Immature natural killer cell (primary cell): ENCODE data around the gene PSMC6. TPM values are rescaled to one million over a fixed set of nuclear protein-coding genes. Genes with fewer than 3 reads are reported as not detected.

ENCODE experiments used
- DNase-seq, 3 donors: peaks; one replicate each; pipeline ENCODE4 v3.0.0; 2022; ENCODE audit warnings: mixed read lengths in 1 of 3
- H3K27ac Mint-ChIP-seq, 6 donors: one replicate each; pipeline ENCODE4 v1.8.0; 2020; ENCODE audit warnings: mixed read lengths in 6 of 6, mild to moderate bottlenecking in 5 of 6, inconsistent platforms in 4 of 6, moderate library complexity in 3 of 6
- H3K27me3 Mint-ChIP-seq, 3 donors: one replicate each; pipeline ENCODE4 v1.8.0; 2020 to 2021; ENCODE audit warnings: low read depth in 3 of 3, mild to moderate bottlenecking in 3 of 3, mixed read lengths in 3 of 3, moderate library complexity in 3 of 3, inconsistent platforms in 1 of 3
- H3K36me3 Mint-ChIP-seq, 3 donors: one replicate each; pipeline ENCODE4 v1.8.0; 2020; ENCODE audit warnings: mixed read lengths in 3 of 3, inconsistent platforms in 2 of 3, mild to moderate bottlenecking in 2 of 3
- H3K4me1 Mint-ChIP-seq, 2 donors: one replicate each; pipeline ENCODE4 v1.8.0; 2020; ENCODE audit warnings: inconsistent platforms in 2 of 2, mild to moderate bottlenecking in 2 of 2, mixed read lengths in 2 of 2, moderate library complexity in 1 of 2
- H3K4me3 Mint-ChIP-seq, 5 donors: one replicate each; pipeline ENCODE4 v1.8.0; 2020; ENCODE audit warnings: mild to moderate bottlenecking in 5 of 5, mixed read lengths in 5 of 5, inconsistent platforms in 3 of 5, moderate library complexity in 3 of 5
- H3K9me3 Mint-ChIP-seq, 6 donors: one replicate each; pipeline ENCODE4 v1.8.0; 2020; ENCODE audit warnings: mild to moderate bottlenecking in 6 of 6, mixed read lengths in 6 of 6, inconsistent platforms in 4 of 6, moderate library complexity in 3 of 6
- polyA plus RNA-seq, 3 donors: library from polyadenylated mRNA; unstranded; fragments of 300-500 nt; fragmentation: Illumina TruSeq; gene quantifications; one replicate each; pipeline ENCODE4 v1.2.3, GENCODE V29; 2021

Gene PSMC6
- polyA plus RNA-seq, result 10 to 100 TPM; 47.4 to 67.9 (median 59.7) TPM

- Mint-ChIP-seq H3K27ac (peak within 1 kb of the TSS; percentile 91 to 99 (median 98)), H3K36me3 (peaks cover 0 to 22% (median 5%) of the 10 kb centered on the region in 3 donors), H3K27me3 (peaks cover 0 to 5% (median 3%) of the 10 kb centered on the region in 3 donors), H3K9me3 (no peaks in the 10 kb centered on the region), H3K4me3 (peak within 1 kb of the TSS; percentile 96 to 99 (median 99)), H3K4me1 (peaks cover 31 to 49% of the 10 kb centered on the region in 2 donors)
- DNase-seq, result peak; percentile 86 to 90 (median 88)
These were observed at the start of gene PSMC6 for GRCh38 chr14:52706724-52707706. TSS of gene PSMC6 (plus strand) at chr14:52707200. CDS start at chr14:52707220, 20 bp downstream.

DNA sequence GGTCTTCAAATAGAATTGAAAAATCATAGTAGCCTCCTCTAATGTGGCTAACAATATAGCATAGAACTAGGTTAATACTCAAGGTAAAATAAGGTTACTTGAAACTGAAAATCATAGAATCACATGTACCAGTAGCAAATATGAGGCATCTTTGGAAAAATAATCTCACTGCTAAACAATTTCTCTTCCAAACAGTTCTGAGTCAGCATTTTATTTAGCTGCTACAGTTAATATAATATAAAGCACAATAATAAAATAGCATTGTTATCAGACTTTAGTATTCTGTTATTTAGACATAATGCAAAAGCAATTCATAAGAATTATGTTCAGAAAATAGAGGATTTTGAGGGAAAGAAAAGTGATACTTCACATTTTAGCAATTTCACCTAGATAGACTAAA is 46.7 kb upstream of the PSMC6 start:
- Mint-ChIP-seq H3K4me3 (no peak overlapping the region), H3K9me3 (no peaks in the 10 kb centered on the region), H3K27ac (no peak overlapping the region), H3K27me3 (no peaks in the 10 kb centered on the region), H3K36me3 (peaks cover 11 to 31% (median 14%) of the 10 kb centered on the region in 3 donors), H3K4me1 (no peaks in the 10 kb centered on the region)
- DNase-seq, result no peak

- Mint-ChIP-seq H3K27ac (peak overlapping the region in 2 of 6 donors; percentile 7 to 57), H3K9me3 (no peaks in the 10 kb centered on the region), H3K27me3 (no peaks in the 10 kb centered on the region), H3K4me1 (no peaks in the 10 kb centered on the region), H3K4me3 (no peak overlapping the region), H3K36me3 (peaks cover 14 to 36% (median 16%) of the 10 kb centered on the region in 3 donors)
- no peak for DNase-seq
These were observed 46.2 kb upstream of the PSMC6 start for GRCh38 chr14:52660832-52661231.

GRCh38 chr14:52661314-52661713 is 45.7 kb upstream of the PSMC6 start:
- H3K27ac Mint-ChIP-seq, result no peak overlapping the region
- DNase-seq, result no peak
- H3K4me1 Mint-ChIP-seq, result no peaks in the 10 kb centered on the region
- H3K9me3 Mint-ChIP-seq, result no peaks in the 10 kb centered on the region
- H3K36me3 Mint-ChIP-seq, result peaks cover 14 to 39% (median 18%) of the 10 kb centered on the region in 3 donors
- H3K4me3 Mint-ChIP-seq, result no peak overlapping the region
- no peaks in the 10 kb centered on the region for H3K27me3 Mint-ChIP-seq

DNA sequence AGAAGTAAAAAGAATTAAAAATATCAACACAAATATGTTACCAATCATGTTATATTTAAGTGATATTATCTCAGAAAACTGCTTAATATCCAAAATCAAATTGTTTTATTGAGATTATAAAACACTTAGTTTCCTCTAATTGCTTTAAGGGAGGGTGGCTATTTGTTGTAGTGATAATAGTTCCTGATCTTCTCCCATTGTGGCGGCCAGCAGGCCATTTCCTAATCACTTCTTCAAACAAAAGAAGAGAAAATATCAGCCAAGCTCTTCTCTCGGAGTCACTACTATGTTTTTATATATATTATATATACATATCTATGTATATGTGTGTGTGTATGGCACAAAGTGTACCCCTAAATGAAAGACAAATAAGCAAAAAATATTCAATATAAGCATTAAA is 43.1 kb upstream of the PSMC6 start:
- Mint-ChIP-seq H3K9me3 (no peaks in the 10 kb centered on the region), H3K27ac (no peak overlapping the region), H3K4me3 (no peak overlapping the region), H3K4me1 (no peaks in the 10 kb centered on the region), H3K27me3 (no peaks in the 10 kb centered on the region), H3K36me3 (peaks cover 7 to 28% (median 12%) of the 10 kb centered on the region in 3 donors)
- DNase-seq, result no peak

- no peak overlapping the region for H3K27ac Mint-ChIP-seq
- no peaks in the 10 kb centered on the region for H3K9me3 Mint-ChIP-seq
- no peaks in the 10 kb centered on the region for H3K4me1 Mint-ChIP-seq
- peaks cover 5 to 9% (median 6%) of the 10 kb centered on the region in 3 donors for H3K36me3 Mint-ChIP-seq
- no peak for DNase-seq
- H3K27me3 Mint-ChIP-seq, result peaks cover 0 to 1% (median 0%) of the 10 kb centered on the region in 3 donors
- no peak overlapping the region for H3K4me3 Mint-ChIP-seq
These were observed 28.4 kb upstream of the PSMC6 start for GRCh38 chr14:52678591-52678990.

DNA sequence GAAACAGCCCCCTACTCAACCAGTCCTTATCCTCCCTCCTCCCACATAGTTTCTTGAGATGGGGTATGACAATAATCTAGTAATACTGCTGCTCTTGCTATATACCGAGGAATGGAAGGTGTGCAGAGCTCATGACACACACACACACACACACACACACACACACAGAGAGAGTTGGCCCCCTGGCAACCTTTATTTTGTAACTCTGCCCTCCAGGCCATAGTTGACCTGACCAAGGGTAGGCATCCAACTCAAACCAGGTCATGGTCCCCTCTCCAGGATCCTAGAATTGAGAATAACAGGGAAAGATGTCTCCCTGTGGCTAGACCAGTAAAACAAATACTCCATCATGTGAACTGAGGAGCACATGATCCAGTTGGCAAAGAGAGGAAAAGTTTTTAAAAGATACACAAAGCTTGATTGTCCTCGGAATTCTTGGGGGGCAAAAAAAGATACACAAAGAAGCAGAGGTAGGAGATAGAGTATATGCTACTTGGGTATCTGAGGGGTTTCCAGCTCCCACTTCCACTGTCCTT is 22.9 kb upstream of the PSMC6 start:
- H3K36me3 Mint-ChIP-seq, result peaks cover 0 to under 1% (median 0%) of the 10 kb centered on the region in 3 donors
- no peak for DNase-seq
- no peaks in the 10 kb centered on the region for H3K9me3 Mint-ChIP-seq
- H3K4me1 Mint-ChIP-seq, result peaks cover 10 to 37% of the 10 kb centered on the region in 2 donors
- peak overlapping the region in 2 of 6 donors; percentile 3 to 32 for H3K27ac Mint-ChIP-seq
- H3K4me3 Mint-ChIP-seq, result no peak overlapping the region
- H3K27me3 Mint-ChIP-seq, result no peaks in the 10 kb centered on the region

DNA sequence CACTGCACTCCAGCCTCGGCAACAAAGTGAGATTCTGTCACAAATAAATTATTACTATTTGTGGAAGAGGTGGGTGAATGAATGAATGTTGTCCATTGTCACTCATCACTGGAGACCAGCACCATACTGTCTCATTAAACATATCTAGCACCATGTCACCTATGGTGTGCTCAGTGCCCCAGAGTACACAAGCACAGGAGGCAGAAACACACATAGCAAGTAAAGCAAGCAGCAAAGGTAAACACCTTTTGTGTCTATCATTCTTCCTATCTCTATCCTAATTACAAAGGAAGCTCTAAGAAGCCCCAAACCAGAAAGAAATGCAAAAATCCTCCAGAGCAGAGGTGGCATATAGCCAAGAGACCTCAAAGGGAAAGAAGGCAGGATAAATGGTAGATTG is 20.8 kb upstream of the PSMC6 start:
- Mint-ChIP-seq H3K36me3 (no peaks in the 10 kb centered on the region), H3K4me1 (peaks cover 11 to 52% of the 10 kb centered on the region in 2 donors), H3K27ac (no peak overlapping the region)

DNA sequence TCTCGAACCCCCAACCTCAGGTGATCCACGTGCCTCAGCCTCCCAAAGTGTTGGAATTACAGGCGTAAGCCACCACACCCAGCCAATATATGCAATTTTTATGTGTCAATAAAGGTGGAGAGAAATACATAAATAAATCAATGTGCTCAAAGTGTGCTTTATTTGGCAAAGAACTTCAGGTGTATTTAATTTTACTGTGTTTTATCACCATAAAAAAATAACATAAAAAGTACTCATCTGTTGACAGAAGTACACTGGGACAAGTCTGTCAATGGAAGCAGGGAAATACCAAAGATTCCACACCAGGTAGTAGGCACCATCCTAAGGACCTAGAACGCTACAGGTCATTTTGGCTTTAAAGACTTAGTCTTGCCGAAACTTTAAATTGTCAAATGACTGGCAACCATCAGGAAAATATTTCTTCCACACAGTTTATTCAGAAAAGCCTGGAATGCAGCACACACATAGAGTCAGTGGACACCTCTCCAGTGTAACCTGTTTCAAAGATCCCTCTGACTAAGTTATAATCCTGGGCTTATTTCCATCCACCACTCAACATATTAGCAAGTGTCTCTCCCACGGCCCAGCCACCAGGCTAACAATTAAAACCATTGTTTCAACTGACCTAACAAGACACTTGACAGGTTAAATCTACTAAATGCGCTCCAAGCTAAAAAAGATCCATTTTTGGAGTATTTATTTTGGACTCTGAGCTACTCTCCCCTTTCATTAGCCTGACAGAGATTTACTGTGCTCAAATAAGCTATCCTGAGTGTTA is 15.8 kb upstream of the PSMC6 start:
- no peak for DNase-seq
- no peaks in the 10 kb centered on the region for H3K9me3 Mint-ChIP-seq
- H3K4me1 Mint-ChIP-seq, result peaks cover 25 to 78% of the 10 kb centered on the region in 2 donors
- H3K36me3 Mint-ChIP-seq, result no peaks in the 10 kb centered on the region
- peaks cover 0 to 4% (median 2%) of the 10 kb centered on the region in 3 donors for H3K27me3 Mint-ChIP-seq
- H3K27ac Mint-ChIP-seq, result no peak overlapping the region
- no peak overlapping the region for H3K4me3 Mint-ChIP-seq

More for the DNA sequence above, 20.8 kb upstream of the PSMC6 start:
- Mint-ChIP-seq H3K9me3 (no peaks in the 10 kb centered on the region), H3K27me3 (no peaks in the 10 kb centered on the region), H3K4me3 (no peak overlapping the region)
- no peak for DNase-seq

GRCh38 chr14:52692248-52692962 is 14.6 kb upstream of the PSMC6 start:
- H3K27ac Mint-ChIP-seq, result peak overlapping the region; percentile 4 to 59 (median 26)

DNA sequence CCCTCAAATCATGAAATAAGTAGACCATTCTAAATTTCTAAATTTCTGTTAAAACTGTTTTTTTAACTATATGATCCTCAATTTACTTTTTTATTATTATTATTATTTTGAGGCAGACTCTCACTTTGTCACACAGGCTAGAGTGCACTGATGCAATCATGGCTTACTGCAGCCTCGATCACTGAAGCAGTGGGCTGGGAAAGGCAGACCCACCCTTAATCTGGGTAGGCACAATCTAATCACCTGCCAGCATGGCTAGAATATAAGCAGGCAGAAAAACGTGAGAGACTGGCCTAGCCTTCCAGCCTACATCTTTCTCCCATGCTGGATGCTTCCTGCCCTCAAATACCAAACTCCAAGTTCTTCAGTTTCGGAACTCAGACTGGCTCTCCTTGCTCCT is 14.0 kb upstream of the PSMC6 start:
- Mint-ChIP-seq H3K4me1 (peaks cover 23 to 66% of the 10 kb centered on the region in 2 donors), H3K27me3 (peaks cover 0 to 6% (median 2%) of the 10 kb centered on the region in 3 donors), H3K4me3 (peak overlapping the region in 2 of 5 donors; percentile 10 to 28), H3K36me3 (no peaks in the 10 kb centered on the region), H3K27ac (peak overlapping the region in 2 of 6 donors; percentile 31 to 34), H3K9me3 (no peaks in the 10 kb centered on the region)
- DNase-seq, result no peak

More at GRCh38 chr14:52692248-52692962, 14.6 kb upstream of the PSMC6 start:
- Mint-ChIP-seq H3K36me3 (no peaks in the 10 kb centered on the region), H3K4me3 (peak overlapping the region; percentile 1 to 56 (median 20)), H3K9me3 (no peaks in the 10 kb centered on the region), H3K27me3 (peaks cover 0 to 6% (median 2%) of the 10 kb centered on the region in 3 donors), H3K4me1 (peaks cover 23 to 72% of the 10 kb centered on the region in 2 donors)
- peak in 2 of 3 donors; percentile 6 to 7 for DNase-seq

GRCh38 chr14:52693532-52693931 is 13.5 kb upstream of the PSMC6 start:
- Mint-ChIP-seq H3K4me3 (peak overlapping the region in 4 of 5 donors; percentile 19 to 62 (median 52)), H3K9me3 (no peaks in the 10 kb centered on the region), H3K27ac (peak overlapping the region in 2 of 6 donors; percentile 31 to 49), H3K27me3 (peaks cover 0 to 6% (median 2%) of the 10 kb centered on the region in 3 donors), H3K4me1 (peaks cover 23 to 61% of the 10 kb centered on the region in 2 donors), H3K36me3 (no peaks in the 10 kb centered on the region)
- no peak for DNase-seq
